HFFc6 (cell line): ENCODE measurements around the gene LIN37. TPM values are rescaled to one million over a fixed set of nuclear protein-coding genes. Genes with fewer than 3 reads are reported as not detected.

Source experiments
- DNase-seq: peaks from one replicate; pipeline ENCODE4 v3.0.0-alpha.2; 2018
- H3K27ac Mint-ChIP-seq: 2 replicates; pipeline ENCODE4 v1.8.0; 2020; ENCODE audit warnings: mild to moderate bottlenecking, mixed read lengths
- H3K27me3 Mint-ChIP-seq: 2 replicates; pipeline ENCODE4 v1.8.0; 2021; ENCODE audit warnings: mild to moderate bottlenecking, moderate library complexity, mixed read lengths; ENCODE audit not compliant: insufficient read depth
- H3K36me3 Mint-ChIP-seq: 2 replicates; pipeline ENCODE4 v1.8.0; 2021; ENCODE audit warnings: low read depth, mixed read lengths
- H3K4me1 Mint-ChIP-seq: 2 replicates; pipeline ENCODE4 v1.8.0; 2020; ENCODE audit warnings: low read depth, mixed read lengths
- H3K4me3 Mint-ChIP-seq: 2 replicates; pipeline ENCODE4 v1.8.0; 2020; ENCODE audit warnings: mild to moderate bottlenecking, moderate library complexity, mixed read lengths
- H3K9me3 Mint-ChIP-seq: 2 replicates; pipeline ENCODE4 v1.8.0; 2020; ENCODE audit warnings: mild to moderate bottlenecking, mixed read lengths
- CTCF ChIP-seq: fragments of 200-600 bp; sonication (generic); IDR thresholded peaks from 2 replicates; pipeline ENCODE4 v1.5.0; 2021; ENCODE audit warnings: antibody characterized with exemption, mild to moderate bottlenecking
- total RNA-seq, 6 experiments: library from RNA; stranded (reverse); fragmentation: NEBNext Ultra II Directional; extraction: Animal tissue kit (Norgen Biotek cat#: 25700); gene quantifications; 2 replicates in 1 of 6; 3 replicates in 5 of 6; pipeline ENCODE4 v1.2.3, GENCODE V29; 2021

LIN37 gene
- total RNA-seq, 6 experiments from 2014 or later: 6.0 to 9.9 (median 8.7) TPM

DNA sequence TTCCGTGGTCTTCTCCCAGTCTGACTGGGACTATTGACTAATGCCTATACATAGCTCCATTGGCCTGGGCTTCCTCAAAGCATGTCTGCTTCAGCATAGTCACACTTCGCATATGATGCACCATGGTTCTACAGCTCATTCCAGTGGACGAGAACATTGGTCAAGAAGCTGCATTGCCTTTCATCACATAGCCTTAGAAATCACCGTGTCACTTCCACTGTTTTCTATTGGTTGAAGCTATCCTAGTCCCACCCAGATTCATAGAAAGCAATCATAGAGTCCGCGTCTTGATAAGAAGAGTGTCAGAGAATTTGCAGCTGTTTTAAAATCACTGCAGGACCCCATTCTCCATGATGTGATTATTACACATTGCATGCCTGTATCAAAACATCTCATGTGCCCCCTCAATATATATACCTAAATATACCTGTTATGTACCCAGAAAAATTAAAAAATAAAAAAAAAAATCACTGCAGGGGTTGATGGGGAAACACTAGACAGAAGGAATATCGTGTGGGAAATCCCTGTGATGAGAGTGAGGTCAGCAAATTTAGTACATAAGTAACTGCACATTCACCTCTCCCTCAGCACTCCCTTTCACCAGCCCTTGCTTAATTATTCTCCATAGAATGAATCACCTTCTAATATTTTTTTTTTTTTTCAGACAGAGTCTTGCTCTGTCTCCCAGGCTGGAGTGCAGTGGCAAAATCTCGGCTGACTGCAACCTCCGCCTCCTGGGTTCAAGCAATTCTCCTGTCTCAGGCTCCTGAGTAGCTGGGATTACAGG is 24.8 kb downstream of the LIN37 start:
- Mint-ChIP-seq H3K27me3 (peaks cover 2% of the 10 kb centered on the region), H3K4me3 (no peak overlapping the region), H3K4me1 (peaks cover 22% of the 10 kb centered on the region), H3K27ac (no peak overlapping the region), H3K36me3 (peaks cover 7% of the 10 kb centered on the region), H3K9me3 (no peaks in the 10 kb centered on the region)
- no peak for DNase-seq
- TF ChIP-seq CTCF: no peak

DNA sequence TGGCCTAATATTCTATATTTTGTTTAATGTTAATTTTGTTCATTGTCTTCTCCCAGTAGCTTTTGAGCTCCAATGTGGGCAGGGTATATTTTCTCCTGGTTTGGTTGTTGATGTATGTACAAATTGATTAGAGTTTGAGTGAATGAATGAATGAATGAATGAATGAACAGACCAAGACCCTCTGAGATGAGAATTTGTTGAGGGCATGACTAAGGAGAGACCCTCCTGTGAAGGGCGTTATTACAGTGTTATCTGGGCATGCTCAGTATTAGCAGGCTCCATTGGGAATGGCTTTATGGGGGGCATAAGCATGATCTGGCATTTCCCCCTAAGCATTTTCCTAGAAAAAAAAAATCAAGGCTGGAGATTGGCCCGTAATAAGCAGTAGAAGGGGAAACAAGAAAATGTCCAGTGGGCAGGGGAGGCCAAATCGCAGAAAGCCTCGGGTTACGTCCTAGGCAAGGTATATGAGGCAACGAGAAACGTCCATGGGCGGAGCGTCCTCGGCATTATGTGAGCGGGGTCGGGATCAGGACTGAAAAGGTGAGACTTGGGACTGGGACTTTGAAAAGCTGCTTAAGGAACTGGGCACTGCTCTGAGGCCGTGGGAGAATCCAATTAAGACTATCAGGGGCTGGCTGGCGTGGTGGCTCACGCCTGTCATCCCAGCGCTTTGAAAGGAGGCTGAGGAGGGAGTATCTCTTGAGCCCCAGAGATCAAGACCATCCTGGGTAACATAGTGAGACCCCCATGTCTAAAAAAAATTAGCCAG is 26.1 kb downstream of the LIN37 start:
- Mint-ChIP-seq H3K4me1 (peaks cover 22% of the 10 kb centered on the region), H3K36me3 (no peaks in the 10 kb centered on the region; the same call in 1 of the 2 replicates), H3K4me3 (peak overlapping the region; percentile 88), H3K9me3 (no peaks in the 10 kb centered on the region), H3K27me3 (no peaks in the 10 kb centered on the region; the same call in none of the 2 replicates), H3K27ac (no peak overlapping the region)
- DNase-seq: no peak
- no peak for TF ChIP-seq CTCF

DNA sequence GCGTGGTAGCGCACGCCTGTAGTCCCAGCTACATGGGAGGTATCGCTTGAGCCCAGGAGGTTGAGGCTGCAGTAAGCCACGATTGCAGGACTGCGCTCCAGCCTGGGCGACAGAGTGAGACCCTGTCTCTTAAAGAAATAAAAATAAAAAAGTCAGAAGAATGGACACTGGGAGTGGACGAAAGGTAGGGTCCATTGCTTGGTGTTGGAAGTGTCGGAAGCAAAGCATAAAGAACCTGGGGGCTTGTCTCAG is 26.6 kb downstream of the LIN37 start:
- Mint-ChIP-seq H3K4me3 (peak overlapping the region; percentile 88), H3K36me3 (no peaks in the 10 kb centered on the region; the same call in 1 of the 2 replicates), H3K4me1 (peaks cover 22% of the 10 kb centered on the region), H3K9me3 (no peaks in the 10 kb centered on the region), H3K27ac (no peak overlapping the region), H3K27me3 (no peaks in the 10 kb centered on the region; the same call in 1 of the 2 replicates)
- DNase-seq: no peak
- TF ChIP-seq CTCF: no peak

DNA sequence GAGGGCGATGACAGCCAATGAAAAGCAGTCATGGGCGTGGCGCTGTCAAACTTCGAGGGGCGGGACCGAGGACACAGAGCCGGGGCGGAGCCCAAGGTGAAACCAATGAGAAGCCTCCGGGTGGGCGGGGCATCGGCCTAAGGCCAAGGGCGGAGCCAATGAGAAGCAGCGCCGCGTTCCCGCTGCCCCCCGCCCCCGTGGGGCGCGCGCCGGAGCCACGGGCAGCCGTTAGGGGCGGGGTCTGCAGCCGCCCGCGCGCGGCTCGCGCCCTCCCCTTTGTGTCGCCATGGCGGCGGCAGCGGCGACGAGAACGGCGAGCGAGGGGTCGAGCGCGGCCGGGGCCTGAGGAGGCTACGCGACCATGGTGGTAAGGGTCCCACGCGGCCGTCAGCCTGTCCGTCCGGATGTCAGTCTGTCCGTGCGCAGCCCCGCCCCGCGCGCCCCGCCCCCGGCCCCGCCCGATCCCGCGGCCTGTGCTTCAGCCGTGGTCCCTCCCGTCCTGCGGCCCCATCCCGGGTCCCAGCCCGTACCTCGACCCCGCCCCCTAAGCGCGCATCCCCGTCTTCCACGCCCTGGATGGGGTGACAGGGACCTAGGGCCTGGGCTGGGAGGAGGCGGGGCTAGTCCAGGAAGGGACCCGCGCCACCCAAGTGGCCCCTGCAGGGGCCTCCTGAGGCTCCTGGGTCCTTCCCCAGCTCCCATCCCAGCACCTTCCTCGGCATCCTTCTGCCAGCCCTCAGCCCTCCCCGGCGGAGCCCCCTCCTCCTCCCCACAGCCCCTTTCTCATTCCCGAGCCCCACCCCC is 27.1 kb downstream of the LIN37 start, which contains the start of gene ARHGAP33:
TSS of gene ARHGAP33 (plus strand) at position 267 of the 804 bp plus-strand sequence. CDS start at position 362, 95 bp downstream.
- DNase-seq: peak; percentile 95
- no peaks in the 10 kb centered on the region; the same call in 1 of the 2 replicates for H3K27me3 Mint-ChIP-seq
- peak within 1 kb of the TSS; percentile 88 for H3K4me3 Mint-ChIP-seq
- no peaks in the 10 kb centered on the region for H3K36me3 Mint-ChIP-seq
- peaks cover 22% of the 10 kb centered on the region for H3K4me1 Mint-ChIP-seq
- no peak for TF ChIP-seq CTCF
- no peaks in the 10 kb centered on the region for H3K9me3 Mint-ChIP-seq
- peak within 1 kb of the TSS; percentile 36 for H3K27ac Mint-ChIP-seq

- Mint-ChIP-seq H3K27ac (peak overlapping the region; percentile 36), H3K27me3 (no peaks in the 10 kb centered on the region; the same call in 1 of the 2 replicates), H3K4me1 (peaks cover 22% of the 10 kb centered on the region), H3K4me3 (peak overlapping the region; percentile 88), H3K36me3 (peaks cover 2% of the 10 kb centered on the region), H3K9me3 (no peaks in the 10 kb centered on the region)
- no peak for DNase-seq
- TF ChIP-seq CTCF: no peak
Observed at GRCh38 chr19:35776102-35776788, 27.9 kb downstream of the LIN37 start.
